A673 (cell line): ENCODE results near the gene TEP1. TPM values are rescaled to one million over a fixed set of nuclear protein-coding genes. Genes with fewer than 3 reads are reported as not detected.

Source experiments
- BruUV-seq: library from RNA; stranded (reverse); fragments of 400-500 nt; replicated peaks from 2 replicates; lab custom pipeline; 2021; lab: Mats Ljungman, UMichigan
- CTCF ChIA-PET: fragments of 300-600 bp; sonication (Branson Sonifier 250); formaldehyde crosslinking; loops from one replicate; lab custom pipeline; 2022; ENCODE audit warnings: antibody characterized with exemption; lab: Charles Lee
- POLR2A ChIA-PET: fragments of 300-600 bp; sonication (Branson Sonifier 250); formaldehyde crosslinking; loops from one replicate; lab custom pipeline; 2022; ENCODE audit warnings: antibody characterized with exemption; ENCODE audit not compliant: low non-redundant PET; lab: Charles Lee
- DNase-seq: peaks from one replicate; pipeline ENCODE4 v3.0.0-alpha.2; 2015; ENCODE audit warnings: low spot score
- H3K27ac ChIP-seq: fragments of 200-600 bp; sonication (generic); 2 replicates; pipeline ENCODE4 v1.5.1; 2016; ENCODE audit warnings: mixed run types, low read depth, mild to moderate bottlenecking, mixed read lengths, antibody characterized with exemption, low read length; ENCODE audit not compliant: poor library complexity, severe bottlenecking
- H3K27me3 ChIP-seq: fragments of 200-600 bp; sonication (generic); replicated peaks from 2 replicates; pipeline ENCODE4 v1.6.1; 2017; ENCODE audit warnings: mixed run types, low read depth, mild to moderate bottlenecking, mixed read lengths, antibody characterized with exemption, low read length; ENCODE audit not compliant: insufficient read depth, poor library complexity
- H3K36me3 ChIP-seq: fragments of 200-600 bp; sonication (generic); 2 replicates; pipeline ENCODE4 v1.6.1; 2016; ENCODE audit warnings: mixed run types, mild to moderate bottlenecking, mixed read lengths, antibody characterized with exemption, low read length; ENCODE audit not compliant: insufficient read depth, poor library complexity, severe bottlenecking
- H3K4me1 ChIP-seq: fragments of 200-600 bp; sonication (generic); 2 replicates; pipeline ENCODE4 v1.6.1; 2017; ENCODE audit warnings: mixed run types, mild to moderate bottlenecking, mixed read lengths, antibody characterized with exemption, low read length; ENCODE audit not compliant: insufficient read depth, poor library complexity, severe bottlenecking
- H3K4me3 ChIP-seq: fragments of 200-600 bp; sonication (generic); 2 replicates; pipeline ENCODE4 v1.5.1; 2016; ENCODE audit warnings: low read depth, mixed run types, mild to moderate bottlenecking, mixed read lengths, low read length; ENCODE audit not compliant: poor library complexity, severe bottlenecking
- H3K9me3 ChIP-seq: fragments of 200-600 bp; sonication (generic); 2 replicates; pipeline ENCODE4 v1.6.1; 2016; ENCODE audit warnings: mixed run types, low read depth, mild to moderate bottlenecking, mixed read lengths, antibody characterized with exemption, low read length; ENCODE audit not compliant: poor library complexity, severe bottlenecking
- CTCF ChIP-seq: fragments of 300-800, 200-600 bp; sonication (generic); conservative IDR thresholded peaks from 2 replicates; pipeline ENCODE4 v1.5.1; 2017; ENCODE audit warnings: low read depth, mild to moderate bottlenecking, antibody characterized with exemption, low read length, moderate library complexity, mixed read lengths
- EZH2 ChIP-seq: fragments of 200-600 bp; sonication (generic); IDR thresholded peaks from 2 replicates; pipeline ENCODE4 v1.6.1; 2017; ENCODE audit warnings: borderline replicate concordance, low read depth, mild to moderate bottlenecking, mixed read lengths, antibody characterized with exemption, low read length; ENCODE audit not compliant: poor library complexity, severe bottlenecking
- intact Hi-C: fragments of 100-400 bp; cut with micrococcal nuclease; formaldehyde crosslinking; loops from one replicate; pipeline ENCODE4 v1.10.0; 2022; ENCODE audit not compliant: unreplicated experiment
- total RNA-seq: library from RNA; stranded (reverse); gene quantifications from 2 replicates; pipeline ENCODE4 v1.2.3, GENCODE V29; 2021

Gene TEP1
- total RNA-seq, 1 experiment from 2014 or later = 12.3 TPM

- ChIA-PET CTCF (no interaction called here), POLR2A (no interaction called here)
- peaks cover 23% of the 10 kb centered on the region for H3K4me1 ChIP-seq
- no peak for DNase-seq
- TF ChIP-seq CTCF (no peak), EZH2 (no peak)
- intact Hi-C loops = no loop called here
- H3K4me3 ChIP-seq = no peak overlapping the region
- peak overlapping the region; percentile 87 for H3K27ac ChIP-seq
- H3K27me3 ChIP-seq = no peaks in the 10 kb centered on the region
- no TSS peak for BruUV-seq
- no peaks in the 10 kb centered on the region for H3K9me3 ChIP-seq
- peaks cover 9% of the 10 kb centered on the region for H3K36me3 ChIP-seq
These were observed 79.3 kb downstream of the TEP1 start for GRCh38 chr14:20334017-20334416.

- TSS peak; percentile 97 for BruUV-seq
- POLR2A ChIA-PET = no interaction called here
These were observed 79.8 kb downstream of the TEP1 start for GRCh38 chr14:20333494-20333841.

GRCh38 chr14:20332788-20333493 lies 80.4 kb downstream of the TEP1 start, which contains the start of gene CCNB1IP1:
Gene CCNB1IP1 (minus strand): TSS chr14:20333279. CDS start chr14:20316523, 16,756 bp downstream.
- Histone ChIP-seq H3K27me3 (no peaks in the 10 kb centered on the region), H3K27ac (peak within 1 kb of the TSS; percentile 87), H3K9me3 (no peaks in the 10 kb centered on the region), H3K4me1 (peaks cover 27% of the 10 kb centered on the region), H3K36me3 (peaks cover 20% of the 10 kb centered on the region), H3K4me3 (peak within 1 kb of the TSS; percentile 59)
- TSS peak; percentile 85 for BruUV-seq
- peak; percentile 93 for DNase-seq
- CTCF ChIA-PET = no interaction called here
- POLR2A ChIA-PET = interaction anchor here (0.5 kb wide), 1 partner anchor 22 kb away, joined by 4 read pairs; no protein-coding TSS in a partner anchor
- intact Hi-C loops = loop anchor here (1.0 kb wide), 1 partner anchor 9 kb away; no protein-coding TSS in a partner anchor
- TF ChIP-seq EZH2 (no peak), CTCF (no peak)

More at GRCh38 chr14:20333494-20333841, 79.8 kb downstream of the TEP1 start:
- Histone ChIP-seq H3K9me3 (no peaks in the 10 kb centered on the region), H3K36me3 (peaks cover 15% of the 10 kb centered on the region), H3K4me1 (peaks cover 23% of the 10 kb centered on the region), H3K27ac (peak overlapping the region; percentile 87), H3K4me3 (peak overlapping the region; percentile 59), H3K27me3 (no peaks in the 10 kb centered on the region)
- TF ChIP-seq CTCF = no peak
- TF ChIP-seq EZH2 = no peak
- intact Hi-C loops = loop anchor here (1.0 kb wide), 1 partner anchor 9 kb away; no protein-coding TSS in a partner anchor
- CTCF ChIA-PET = no interaction called here
- no peak for DNase-seq
